Nucleus accumbens (tissue), 56 donors: ENCODE measurements around the gene ARR3.
"Not testable (repeated sequence)": the region's sequence is repeated elsewhere in the genome, so short reads cannot be mapped to it uniquely, and the experiment has no call there.

Experiments used
- DNase-seq, 56 donors: peaks; one replicate each; lab custom pipeline; 2025; lab: John Stamatoyannopoulos, UW

ARR3 gene

DNA sequence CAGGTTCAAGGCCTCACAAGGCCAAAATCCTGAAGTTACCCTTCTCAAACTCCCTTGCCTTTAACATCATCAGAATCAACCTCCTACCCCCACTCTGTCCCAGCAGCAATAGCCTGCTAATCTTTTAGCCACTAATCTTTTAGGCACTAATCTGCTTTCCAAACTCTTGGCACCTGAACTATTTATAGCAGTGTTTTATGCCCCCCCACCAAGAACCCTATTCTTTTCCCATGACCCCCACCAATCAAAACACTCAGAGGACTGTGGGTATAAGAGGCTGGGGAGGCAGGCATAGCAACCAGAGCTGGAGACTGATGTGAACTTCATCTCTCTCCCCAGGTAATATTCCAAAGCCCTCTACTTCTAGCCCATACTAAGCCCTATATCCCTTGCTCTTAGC lies at the start of gene ARR3:
Gene ARR3 (plus strand): TSS at position 301 of the 400 bp plus-strand sequence. CDS start 1,052 bp downstream, outside the sequence.
- no peak for DNase-seq

DNA sequence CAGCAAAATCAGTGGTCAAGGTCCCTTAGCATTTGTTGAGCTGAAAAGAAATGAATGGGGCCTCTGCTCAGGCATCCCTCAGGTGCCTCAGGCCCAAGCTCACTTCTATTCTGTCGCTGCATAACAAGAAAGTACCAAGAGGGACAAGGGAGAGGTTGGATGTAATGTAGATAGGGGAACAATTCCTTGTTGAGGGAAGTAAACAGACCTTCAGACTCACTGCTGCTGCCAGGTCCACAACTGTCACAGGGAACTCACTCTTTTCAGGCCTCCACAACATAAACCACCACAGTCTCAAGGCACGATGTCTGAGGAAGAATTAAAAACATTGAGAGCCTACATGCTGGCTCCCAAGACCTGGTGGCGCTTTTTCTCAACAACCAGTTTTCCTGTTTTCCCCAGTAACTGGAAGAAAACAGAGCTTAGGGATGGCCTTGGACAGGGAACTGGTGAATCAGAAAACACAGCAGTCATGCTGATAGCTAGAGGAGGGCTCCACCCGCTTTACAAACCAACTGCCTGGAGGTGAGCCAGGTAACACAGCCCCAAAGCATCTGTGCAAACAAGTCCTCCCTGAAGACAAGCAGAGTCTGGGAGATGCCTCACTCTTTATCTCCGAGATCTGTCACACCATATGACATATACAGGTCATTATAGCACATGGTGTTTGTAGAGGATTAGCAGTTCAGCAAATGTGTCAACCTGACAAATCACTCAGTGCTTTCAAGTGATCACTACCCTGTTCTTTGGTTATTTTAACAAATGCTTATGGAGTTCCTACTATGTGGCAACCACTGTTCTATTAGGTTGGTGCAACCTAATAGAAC lies 48.0 kb upstream of the ARR3 start:
- no peak for DNase-seq

DNA sequence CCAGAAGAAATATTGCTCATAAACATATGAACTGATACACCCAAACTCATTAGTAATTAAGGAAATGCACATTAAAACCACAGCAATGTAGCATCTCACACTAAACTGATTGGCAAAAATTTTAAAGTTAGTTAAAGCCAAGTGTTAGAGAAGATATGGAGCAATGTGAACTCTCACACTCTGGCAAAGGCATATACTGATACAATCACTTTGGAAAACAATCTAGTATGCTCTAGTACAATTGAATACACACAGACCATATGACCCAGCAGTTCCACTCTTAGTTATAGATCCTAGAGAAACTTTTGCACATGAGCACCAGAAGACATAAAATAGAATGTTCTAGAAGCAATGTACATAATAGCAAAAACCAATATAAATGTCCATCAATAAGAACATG lies 42.1 kb upstream of the ARR3 start:
- no peak for DNase-seq

DNA sequence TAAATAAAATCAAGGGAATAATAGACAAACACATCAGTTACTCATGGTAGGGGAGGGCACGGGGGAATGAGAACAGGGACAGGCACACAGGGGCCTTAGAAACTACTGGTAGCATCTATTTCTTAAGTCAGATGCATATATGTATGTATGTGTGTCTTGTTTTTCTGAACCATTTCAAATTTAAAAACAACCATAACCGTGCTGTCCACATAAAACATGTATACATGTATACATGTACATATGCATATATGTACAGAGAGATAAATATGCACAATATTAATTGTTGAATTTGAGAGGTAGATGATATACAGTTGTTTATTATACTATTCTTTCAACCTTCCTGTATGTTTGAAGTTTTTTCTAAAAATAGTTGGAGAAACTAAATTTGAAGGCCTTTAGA lies 41.4 kb upstream of the ARR3 start:
- no peak for DNase-seq

DNA sequence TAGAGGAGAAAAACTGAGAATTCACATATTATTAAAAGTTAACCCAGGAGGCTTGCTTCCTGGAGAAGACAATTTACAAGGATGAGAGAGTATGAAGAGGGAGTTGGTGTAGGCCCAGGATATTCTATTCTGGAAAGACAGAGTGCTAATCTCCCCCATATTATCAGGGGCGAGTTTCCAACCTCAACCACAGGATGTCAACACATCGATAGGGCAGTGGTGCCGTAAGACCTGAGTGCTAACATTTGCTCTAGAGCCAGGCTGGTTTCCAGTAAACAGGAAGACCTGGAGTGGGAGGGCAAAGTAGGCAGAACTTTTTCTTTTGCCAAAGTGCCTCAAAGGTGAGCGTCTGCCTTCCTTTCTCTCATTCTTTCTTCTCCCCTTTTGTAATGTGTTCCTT lies 36.5 kb upstream of the ARR3 start:
- no peak for DNase-seq

DNA sequence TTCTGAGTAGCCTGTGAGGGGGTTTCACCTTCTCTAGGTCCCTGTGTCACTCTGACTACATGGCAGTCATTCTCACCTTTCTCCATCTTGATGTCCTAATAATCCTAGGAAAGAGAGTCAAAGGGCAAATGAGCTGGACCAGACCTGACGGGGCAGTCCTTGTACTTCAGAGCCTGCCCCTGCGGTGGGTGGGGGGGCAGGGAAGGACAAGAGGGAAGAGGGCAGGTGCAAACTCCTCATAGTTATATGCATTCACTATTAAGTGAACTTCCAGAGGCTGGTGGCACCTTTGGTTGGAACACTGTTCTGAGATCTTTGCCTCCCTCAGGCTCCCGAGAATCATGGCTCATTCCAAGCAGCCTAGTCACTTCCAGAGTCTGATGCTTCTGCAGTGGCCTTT lies 33.8 kb upstream of the ARR3 start, which contains the start of gene AWAT1:
Gene AWAT1 (plus strand): TSS at position 301 of the 400 bp plus-strand sequence. CDS start 41 bp downstream, at position 342.
- DNase-seq: no peak

DNA sequence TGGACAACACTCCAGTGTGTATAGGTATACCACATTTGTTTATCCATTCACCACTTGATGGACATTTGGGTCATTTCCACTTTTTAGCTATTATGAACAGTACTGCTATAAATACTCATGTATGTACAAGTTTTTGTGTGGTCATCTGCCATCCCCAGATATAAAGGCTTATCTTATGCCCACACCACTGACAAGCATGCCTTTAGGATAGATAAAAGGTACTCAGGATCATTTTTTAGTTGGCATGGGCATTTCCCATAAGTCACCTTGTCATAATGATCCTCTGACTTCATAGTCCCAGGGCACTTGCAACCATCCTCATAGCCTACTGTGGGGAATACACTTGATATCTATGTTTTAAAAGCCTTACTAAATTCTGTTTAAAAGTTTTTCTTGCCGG lies 27.4 kb upstream of the ARR3 start:
- no peak for DNase-seq

DNA sequence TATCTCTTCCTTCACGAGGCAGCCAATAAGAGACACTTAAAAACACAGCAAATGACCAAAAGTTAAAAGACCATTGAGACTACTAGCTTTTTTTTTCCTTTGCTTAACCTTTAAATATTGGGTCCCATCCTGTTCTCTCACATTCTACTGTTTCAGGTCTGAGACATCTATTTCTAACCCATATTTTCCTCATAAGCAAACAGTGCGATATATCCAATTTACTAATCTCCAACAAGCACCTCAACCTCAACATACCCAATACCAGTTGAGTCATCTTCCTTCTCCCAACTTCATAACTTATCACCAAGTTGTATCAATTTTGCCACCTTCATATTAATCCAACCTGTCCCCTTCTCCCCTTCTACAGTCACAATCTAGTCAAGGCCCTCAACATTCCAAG lies 26.6 kb upstream of the ARR3 start:
- no peak for DNase-seq

DNA sequence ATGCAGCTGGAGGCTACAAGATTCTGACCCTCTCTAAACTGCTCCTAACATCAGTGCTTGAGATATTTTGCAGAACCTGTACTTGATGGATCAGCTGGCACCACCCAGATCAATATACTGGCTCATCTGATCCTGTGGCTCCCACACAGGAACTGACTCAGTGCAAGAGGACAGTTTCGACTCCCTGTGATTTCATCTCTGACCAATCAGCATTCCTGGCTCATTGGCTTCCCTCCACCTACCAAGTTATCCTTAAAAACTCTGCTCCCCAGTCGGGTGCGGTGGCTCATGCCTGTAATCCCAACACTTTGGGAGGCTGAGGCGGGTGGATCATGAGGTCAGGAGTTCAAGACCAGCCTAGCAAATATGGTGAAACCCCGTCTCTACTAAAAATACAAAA lies 24.5 kb upstream of the ARR3 start:
- DNase-seq: not testable (repeated sequence)

DNA sequence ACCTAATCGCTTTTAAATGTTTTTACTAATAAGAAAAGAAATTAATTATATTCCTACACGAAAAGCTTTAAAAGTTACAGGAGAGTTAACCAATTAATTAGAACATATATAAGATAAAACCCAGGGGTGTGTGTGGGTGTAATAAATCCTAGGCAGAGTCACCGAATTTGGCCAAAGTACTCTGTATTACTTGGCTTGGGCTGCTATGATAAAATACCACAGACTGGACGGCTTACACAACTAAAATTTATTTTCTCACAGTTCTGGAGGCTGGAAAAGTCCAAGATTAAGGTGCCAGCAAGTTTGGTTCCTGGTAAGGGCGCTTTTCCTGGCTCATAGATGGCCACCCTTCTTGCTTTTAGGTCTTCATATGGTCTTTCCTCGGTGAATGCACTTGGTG lies 23.3 kb upstream of the ARR3 start:
- no peak for DNase-seq

DNA sequence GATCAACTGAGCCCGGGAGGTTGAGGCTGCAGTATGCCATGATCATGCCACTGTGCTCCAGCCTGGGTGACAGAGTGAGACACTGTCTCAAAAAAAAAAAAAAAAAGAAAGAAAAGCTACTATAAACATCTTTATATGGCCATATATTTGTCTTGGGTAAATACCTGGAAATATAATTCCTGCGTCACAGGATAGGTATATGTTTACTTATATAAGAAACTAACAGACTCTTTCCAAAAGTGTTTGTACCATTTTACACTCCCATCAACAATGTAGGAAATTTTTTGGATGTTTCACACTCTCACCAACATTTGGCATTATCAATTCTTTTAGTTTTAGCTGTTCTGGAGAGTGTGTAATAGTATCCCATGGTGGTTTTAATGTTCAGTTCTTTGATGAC lies 20.9 kb upstream of the ARR3 start:
- no peak for DNase-seq

DNA sequence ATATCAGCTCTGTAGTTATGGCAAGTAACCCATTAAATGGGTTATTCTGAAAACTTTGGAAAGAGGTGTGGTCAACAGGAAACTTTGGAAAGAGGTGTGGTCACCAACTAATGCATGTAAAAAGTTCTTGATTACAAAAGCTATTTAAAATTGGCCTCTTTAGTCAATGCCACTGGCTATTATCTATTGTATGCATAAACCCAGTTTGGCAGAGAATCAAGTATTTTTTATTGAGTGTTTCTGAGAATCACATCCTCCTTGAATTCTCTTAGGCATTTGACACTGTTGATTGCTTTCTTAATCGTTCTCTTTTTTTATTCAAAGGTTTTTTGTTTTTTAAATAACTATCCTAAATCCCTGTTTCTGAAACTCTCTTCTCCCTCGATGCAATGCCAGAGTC lies 15.6 kb upstream of the ARR3 start:
- no peak for DNase-seq

DNA sequence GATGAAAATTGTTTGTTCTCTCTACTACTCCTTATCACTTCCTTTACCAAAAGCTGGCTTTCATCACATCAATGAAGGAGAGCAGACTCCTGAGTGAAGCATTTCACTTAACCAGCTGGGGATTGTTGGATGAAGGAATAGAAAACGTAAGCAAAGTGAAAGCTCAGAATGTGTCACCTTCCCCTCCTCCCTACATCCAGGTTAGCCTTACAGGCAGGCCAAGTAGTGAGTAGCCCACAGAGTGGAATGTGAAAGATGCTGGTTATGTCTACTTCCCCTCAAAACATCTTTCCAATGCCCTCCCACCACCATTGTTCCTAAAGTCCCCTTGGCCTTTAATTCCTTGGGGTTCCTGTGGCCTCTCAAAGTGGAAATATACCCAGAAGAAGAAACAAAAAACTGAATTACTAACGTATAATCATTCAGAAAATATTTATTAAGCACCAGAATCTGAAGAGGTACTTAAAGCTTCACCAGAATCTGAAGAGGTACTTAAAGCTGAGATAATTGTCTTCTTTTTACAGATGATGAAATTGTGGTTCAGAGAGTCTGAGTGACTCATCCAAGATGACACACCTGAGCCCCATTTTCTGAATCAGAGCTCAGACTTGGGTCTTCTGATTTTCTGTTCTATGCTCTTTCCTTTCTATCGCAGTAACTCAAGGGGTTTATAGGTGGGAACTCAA lies 14.6 kb upstream of the ARR3 start:
- DNase-seq: no peak

DNA sequence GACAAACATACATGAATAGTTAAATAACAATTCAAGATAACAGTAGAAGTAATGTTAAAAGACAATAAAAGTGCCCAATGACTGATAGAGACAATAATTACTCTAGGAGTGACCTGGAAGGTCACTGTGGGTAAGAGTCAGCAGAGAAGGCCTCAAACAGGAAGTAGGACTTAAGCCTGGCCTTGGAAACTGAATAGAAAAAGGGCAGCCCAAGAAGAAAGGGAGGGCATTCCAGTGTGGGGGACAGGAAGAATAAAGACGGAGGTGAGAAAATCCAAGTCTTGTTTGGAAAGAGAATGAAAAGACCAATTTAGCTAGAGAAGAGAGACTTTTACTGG lies 14.1 kb upstream of the ARR3 start:
- DNase-seq: no peak

DNA sequence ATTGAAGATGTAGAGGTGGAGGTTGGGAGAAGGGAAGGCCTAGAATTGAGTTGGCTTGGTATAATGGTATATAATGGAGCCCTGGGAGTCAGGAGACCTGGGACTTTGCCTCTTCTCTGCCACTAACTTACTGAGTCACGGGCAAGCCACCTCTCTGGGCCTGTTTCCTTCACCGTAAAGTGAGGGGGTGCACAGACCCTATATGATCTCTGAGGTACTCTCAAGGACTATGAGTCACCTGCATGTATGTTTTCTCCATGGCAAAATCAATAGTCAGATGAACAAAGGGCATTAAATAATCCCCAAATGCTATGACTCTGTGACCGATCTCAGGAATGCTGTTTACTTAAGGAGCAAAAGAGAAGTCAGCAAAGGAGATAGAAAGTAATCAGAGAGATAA lies 13.2 kb upstream of the ARR3 start:
- DNase-seq: no peak

DNA sequence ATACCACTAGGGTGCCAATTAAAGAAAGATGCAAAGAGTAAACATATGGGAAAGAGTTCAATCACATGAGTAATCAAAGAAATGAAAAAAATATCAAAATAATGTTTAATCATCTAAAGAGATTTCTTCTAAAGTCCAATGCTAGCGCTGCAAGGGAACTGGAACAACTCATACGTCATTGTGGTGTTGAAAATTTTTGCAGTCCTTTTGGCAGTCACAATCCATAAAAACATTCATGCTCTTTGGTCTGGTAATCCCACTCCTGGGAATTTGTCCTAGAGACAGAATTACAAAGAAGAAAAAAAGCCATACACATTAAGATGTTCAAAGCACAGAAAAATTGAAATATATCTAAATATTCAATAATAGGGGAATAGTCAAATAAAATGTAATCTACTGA lies 12.7 kb upstream of the ARR3 start:
- no peak for DNase-seq

DNA sequence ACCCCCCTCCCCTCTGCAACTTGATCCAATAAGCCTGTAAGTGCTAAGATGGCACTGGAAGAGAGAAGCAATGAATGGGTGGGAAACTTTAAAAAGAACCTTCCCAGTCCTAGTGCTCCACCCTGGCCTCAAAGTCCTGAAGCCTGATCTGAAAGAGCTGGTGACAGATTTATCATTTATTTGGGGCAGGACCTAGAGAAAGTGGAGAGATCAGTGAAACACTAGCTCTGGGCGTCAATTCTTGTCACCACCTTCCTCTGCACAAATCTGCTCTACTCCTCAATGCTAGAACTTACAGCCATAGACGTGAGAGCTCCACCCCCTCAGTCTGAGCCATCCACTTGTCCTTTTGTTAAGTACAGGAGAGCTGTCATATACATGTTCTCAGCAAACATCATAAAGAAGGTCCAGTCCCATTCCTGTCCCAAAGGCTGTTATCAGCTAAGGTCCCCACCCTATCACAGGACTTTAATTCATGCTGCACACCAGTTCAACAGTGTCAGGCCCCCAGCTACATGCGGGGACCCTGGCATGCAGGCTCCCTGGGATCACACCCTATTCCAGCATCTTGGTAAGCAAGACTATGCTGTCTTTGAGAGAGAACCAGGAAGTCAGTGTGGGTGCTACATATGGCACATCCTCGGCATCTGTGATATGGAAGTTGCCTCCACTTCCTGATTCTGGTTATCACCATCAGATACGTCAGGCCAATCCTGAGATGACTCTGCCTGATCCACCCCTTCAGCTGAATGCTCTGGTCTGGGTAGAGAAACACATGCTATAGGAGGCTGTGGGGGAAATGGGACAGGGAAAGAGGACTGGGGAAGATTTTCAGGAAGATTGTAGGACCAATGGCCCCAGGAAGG lies 10.5 kb upstream of the ARR3 start:
- no peak for DNase-seq

DNA sequence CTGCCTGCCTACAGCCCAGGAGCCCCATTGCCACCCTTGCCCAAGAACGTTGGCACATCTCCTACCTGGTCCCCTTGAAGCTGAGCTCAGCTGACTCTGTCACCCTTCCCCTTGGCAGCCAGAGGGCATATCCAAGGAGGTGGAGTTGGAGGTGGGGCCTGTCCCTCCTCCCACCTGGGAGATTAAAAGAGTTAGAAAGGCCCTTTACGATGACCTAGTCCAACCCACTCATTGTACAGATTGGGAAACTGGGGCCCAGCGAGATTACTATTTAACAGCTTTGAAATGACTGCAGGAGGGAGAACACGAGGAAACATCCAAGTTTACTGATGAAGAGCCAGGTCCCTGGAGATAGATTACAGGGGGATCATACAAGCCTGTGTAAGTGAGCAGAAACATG lies 8.0 kb upstream of the ARR3 start, which contains the start of gene P2RY4:
Gene P2RY4 (minus strand): TSS at position 101 of the 400 bp plus-strand sequence. CDS start 580 bp downstream, outside the sequence.
- no peak for DNase-seq

DNA sequence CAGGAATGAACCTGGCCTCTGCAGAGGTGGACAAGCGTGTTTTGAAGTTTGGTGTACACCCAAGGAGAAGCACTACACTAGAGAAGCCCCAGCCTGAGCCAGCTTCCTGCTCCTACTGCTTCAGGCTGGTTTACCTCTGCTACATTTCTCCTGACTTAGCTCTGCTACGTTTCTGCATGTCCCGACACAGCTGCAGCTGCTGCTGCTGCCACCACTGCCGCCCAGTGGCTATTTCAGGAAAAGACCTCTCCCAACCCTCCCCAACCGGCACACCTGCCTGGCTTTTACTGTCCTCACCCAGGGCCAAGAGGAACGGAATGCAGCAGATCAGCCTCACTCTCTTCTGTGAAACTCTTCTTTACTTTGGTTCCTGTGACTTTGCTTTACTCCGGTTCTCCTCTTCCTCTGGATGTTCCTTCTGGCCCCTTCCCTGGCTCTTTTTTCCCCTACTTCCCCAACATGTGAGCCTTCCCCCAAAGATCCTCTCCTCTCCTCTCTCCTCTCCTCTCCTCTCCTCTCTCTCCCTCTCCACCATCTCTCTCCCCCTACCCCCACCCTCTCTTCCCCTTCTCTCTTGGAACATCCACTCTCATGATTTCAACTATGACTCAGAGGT lies 5.1 kb upstream of the ARR3 start:
- peak in 12 of 56 donors; percentile 0 to 21 (median 0) for DNase-seq

DNA sequence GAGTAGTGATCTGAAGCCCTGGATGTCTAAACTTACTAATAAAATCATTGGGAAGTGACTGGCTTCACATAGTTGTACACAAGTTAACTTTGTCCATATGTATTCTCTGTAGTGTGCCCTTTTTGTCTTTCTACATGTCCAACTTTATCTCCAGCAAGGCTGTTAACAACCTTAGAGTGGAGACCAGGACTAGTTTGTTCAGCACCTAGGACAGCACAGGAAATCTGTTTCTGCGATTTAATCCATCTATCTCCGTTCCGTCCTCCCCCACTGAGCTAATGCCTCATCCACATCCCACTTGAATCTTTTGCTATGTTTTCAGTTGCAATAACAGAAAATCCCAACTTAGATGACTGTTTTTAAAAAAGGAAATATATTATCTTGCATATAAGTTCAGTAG lies 3.4 kb upstream of the ARR3 start:
- DNase-seq: no peak

DNA sequence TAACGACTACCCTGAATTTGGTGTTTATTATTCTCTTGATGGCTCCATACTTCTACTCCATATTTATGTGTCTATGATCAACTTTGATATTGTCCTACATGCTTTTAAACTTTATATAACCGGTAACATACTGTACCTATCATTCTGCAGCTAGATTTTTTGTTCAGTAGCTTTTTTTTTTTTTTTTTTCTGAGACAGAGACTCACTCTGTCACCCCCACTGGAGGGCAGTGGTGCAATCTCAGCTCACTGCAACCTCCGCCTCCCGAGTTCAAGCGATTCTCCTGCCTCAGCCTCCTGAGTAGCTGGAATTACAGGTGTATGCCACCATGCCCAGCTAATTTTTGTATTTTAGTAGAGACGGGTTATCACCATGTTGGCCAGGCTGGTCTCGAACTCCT lies 5.9 kb downstream of the ARR3 start:
- not testable (repeated sequence) for DNase-seq
